CD4-positive, alpha-beta T cell (primary cell): ENCODE results near the gene VSIG10. TPM values are rescaled to one million over a fixed set of nuclear protein-coding genes. Genes with fewer than 3 reads are reported as not detected.
A peak's percentile ranks its signal among the peaks of the same experiment; 100 is the strongest.

Source experiments
- ATAC-seq: fragments of 200-7000 bp; cut with Tn5 transposase; one replicate; pipeline ENCODE4 v1.10.0; 2022; ENCODE audit warnings: mild to moderate bottlenecking; ENCODE audit not compliant: poor library complexity
- CTCF ChIA-PET: fragments of 350-600 bp; sonication (Branson Sonifier 250); formaldehyde crosslinking; loops from one replicate; lab custom pipeline; 2021; ENCODE audit warnings: antibody characterized with exemption, inconsistent platforms; lab: Charles Lee
- POLR2A ChIA-PET: fragments of 350-600 bp; sonication (Branson Sonifier 250); formaldehyde crosslinking; loops from one replicate; lab custom pipeline; 2021; ENCODE audit warnings: antibody characterized with exemption, inconsistent platforms; lab: Charles Lee
- DNase-seq, 14 experiments: peaks; one replicate each; pipeline ENCODE4 v3.0.0-alpha.2; 2013 to 2020; ENCODE audit warnings: mixed read lengths in 2 of 14
- H3K27ac ChIP-seq, 2 donors: one replicate each; pipeline versions ENCODE4 v1.5.1 to v1.7.0; 2013; ENCODE audit warnings: low read length in 2 of 2, low read depth in 1 of 2, mild to moderate bottlenecking in 1 of 2
- H3K27me3 ChIP-seq, 2 experiments: 1 replicate in 1 of 2; 2 replicates in 1 of 2; pipeline versions ENCODE4 v1.6.1 to v1.7.0; 2013; ENCODE audit warnings: low read length in 2 of 2, control low read depth in 1 of 2, mild to moderate bottlenecking in 1 of 2, moderate library complexity in 1 of 2; ENCODE audit not compliant: insufficient read depth in 2 of 2, control insufficient read depth in 1 of 2
- H3K36me3 ChIP-seq: one replicate; pipeline ENCODE4 v1.6.1; 2013; ENCODE audit warnings: low read length, control low read depth; ENCODE audit not compliant: insufficient read depth
- H3K4me1 ChIP-seq: one replicate; pipeline ENCODE4 v1.6.1; 2013; ENCODE audit warnings: low read length, control low read depth; ENCODE audit not compliant: insufficient read depth
- H3K4me3 ChIP-seq: one replicate; pipeline ENCODE4 v1.5.1; 2013; ENCODE audit warnings: mild to moderate bottlenecking, low read length, moderate library complexity
- H3K9me3 ChIP-seq, 2 experiments: 1 replicate in 1 of 2; 2 replicates in 1 of 2; pipeline versions ENCODE4 v1.6.1 to v1.7.0; 2013; ENCODE audit warnings: low read length in 2 of 2, mild to moderate bottlenecking in 2 of 2, control low read depth in 1 of 2, moderate library complexity in 1 of 2; ENCODE audit not compliant: control insufficient read depth in 1 of 2, insufficient read depth in 1 of 2
- H3K27ac Mint-ChIP-seq: one replicate; pipeline ENCODE4 v1.8.0; 2020; ENCODE audit warnings: mixed read lengths
- H3K27me3 Mint-ChIP-seq: one replicate; pipeline ENCODE4 v1.8.0; 2021; ENCODE audit warnings: mixed read lengths
- H3K36me3 Mint-ChIP-seq: one replicate; pipeline ENCODE4 v1.8.0; 2021; ENCODE audit warnings: low read depth, mixed read lengths
- H3K4me1 Mint-ChIP-seq: one replicate; pipeline ENCODE4 v1.8.0; 2021; ENCODE audit warnings: low read depth, mixed read lengths
- H3K4me3 Mint-ChIP-seq: one replicate; pipeline ENCODE4 v1.8.0; 2020; ENCODE audit warnings: mild to moderate bottlenecking, mixed read lengths
- H3K9me3 Mint-ChIP-seq: one replicate; pipeline ENCODE4 v1.8.0; 2020; ENCODE audit warnings: mixed read lengths
- intact Hi-C, 2 experiments: fragments of 100-400 bp; cut with DNase I in 1 of 2; cut with micrococcal nuclease in 1 of 2; formaldehyde crosslinking; loops; one replicate each; pipeline versions ENCODE4 v1.15.1 to v1.9.0; 2023 to 2025; cut with DNase I, micrococcal nuclease
- total RNA-seq, 174 experiments: library from RNA in 2 of 174; stranded (reverse) in 2 of 174; gene quantifications; one replicate each; pipeline ENCODE4 v1.2.3 and lab custom pipeline; 2021 to 2026
- TF ChIP-seq, protein P1 (sequence below): fragments of 200-600 bp; IDR thresholded peaks from one replicate; pipeline ENCODE4 v1.8.0; 2022; ENCODE audit warnings: antibody characterized with exemption, mild to moderate bottlenecking

The VSIG10 gene
- total RNA-seq, 2 experiments from 2014 or later = 2.2 TPM

DNA sequence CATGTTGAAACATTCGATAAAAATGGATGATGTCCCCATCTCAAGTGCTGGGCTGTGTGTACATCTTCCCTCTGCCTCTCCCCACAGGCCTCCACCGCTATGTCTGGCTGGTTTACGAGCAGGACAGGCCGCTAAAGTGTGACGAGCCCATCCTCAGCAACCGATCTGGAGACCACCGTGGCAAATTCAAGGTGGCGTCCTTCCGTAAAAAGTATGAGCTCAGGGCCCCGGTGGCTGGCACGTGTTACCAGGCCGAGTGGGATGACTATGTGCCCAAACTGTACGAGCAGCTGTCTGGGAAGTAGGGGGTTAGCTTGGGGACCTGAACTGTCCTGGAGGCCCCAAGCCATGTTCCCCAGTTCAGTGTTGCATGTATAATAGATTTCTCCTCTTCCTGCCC is 40.7 kb upstream of the VSIG10 start:
- Mint-ChIP-seq H3K27ac (no peak overlapping the region), H3K27me3 (no peaks in the 10 kb centered on the region), H3K36me3 (peaks cover 85% of the 10 kb centered on the region), H3K9me3 (no peaks in the 10 kb centered on the region), H3K4me3 (no peak overlapping the region), H3K4me1 (peaks cover 8% of the 10 kb centered on the region)
- no peak overlapping the region for H3K27ac ChIP-seq
- intact Hi-C loops = no loop called here
- H3K9me3 ChIP-seq = no peaks in the 10 kb centered on the region
- TF ChIP-seq, protein P1, sequence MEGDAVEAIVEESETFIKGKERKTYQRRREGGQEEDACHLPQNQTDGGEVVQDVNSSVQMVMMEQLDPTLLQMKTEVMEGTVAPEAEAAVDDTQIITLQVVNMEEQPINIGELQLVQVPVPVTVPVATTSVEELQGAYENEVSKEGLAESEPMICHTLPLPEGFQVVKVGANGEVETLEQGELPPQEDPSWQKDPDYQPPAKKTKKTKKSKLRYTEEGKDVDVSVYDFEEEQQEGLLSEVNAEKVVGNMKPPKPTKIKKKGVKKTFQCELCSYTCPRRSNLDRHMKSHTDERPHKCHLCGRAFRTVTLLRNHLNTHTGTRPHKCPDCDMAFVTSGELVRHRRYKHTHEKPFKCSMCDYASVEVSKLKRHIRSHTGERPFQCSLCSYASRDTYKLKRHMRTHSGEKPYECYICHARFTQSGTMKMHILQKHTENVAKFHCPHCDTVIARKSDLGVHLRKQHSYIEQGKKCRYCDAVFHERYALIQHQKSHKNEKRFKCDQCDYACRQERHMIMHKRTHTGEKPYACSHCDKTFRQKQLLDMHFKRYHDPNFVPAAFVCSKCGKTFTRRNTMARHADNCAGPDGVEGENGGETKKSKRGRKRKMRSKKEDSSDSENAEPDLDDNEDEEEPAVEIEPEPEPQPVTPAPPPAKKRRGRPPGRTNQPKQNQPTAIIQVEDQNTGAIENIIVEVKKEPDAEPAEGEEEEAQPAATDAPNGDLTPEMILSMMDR = no peak
- ChIA-PET POLR2A (no interaction called here), CTCF (no interaction called here)
- no peak overlapping the region for H3K4me3 ChIP-seq
- H3K36me3 ChIP-seq = peaks cover 59% of the 10 kb centered on the region
- no peaks in the 10 kb centered on the region for H3K27me3 ChIP-seq
- no peak for DNase-seq
- H3K4me1 ChIP-seq = no peaks in the 10 kb centered on the region
- no peak for ATAC-seq

DNA sequence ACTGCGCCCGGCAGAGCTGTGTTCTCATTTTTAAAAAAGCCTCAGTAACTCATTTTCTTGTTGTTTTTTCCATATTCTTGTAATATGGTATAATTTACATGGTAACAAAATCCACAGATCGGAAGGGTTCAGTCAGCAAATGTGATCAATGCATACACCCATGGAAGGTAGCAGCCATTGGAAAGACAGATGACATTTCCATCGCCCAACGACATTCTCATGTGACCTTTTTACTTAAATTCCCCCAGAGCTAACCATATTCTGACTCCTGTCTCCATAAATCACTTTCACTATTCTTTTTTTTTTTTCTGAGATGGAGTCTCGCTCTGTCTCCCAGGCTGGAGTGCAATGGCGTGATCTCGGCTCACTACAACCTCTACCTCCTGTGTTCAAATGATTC is 37.0 kb upstream of the VSIG10 start:
- peaks cover 65% of the 10 kb centered on the region for H3K36me3 ChIP-seq
- no peak overlapping the region for H3K4me3 ChIP-seq
- TF ChIP-seq, protein P1 = no peak
- intact Hi-C loops = no loop called here
- no peak overlapping the region for H3K4me3 Mint-ChIP-seq
- ATAC-seq (no peak), DNase-seq (no peak)
- ChIA-PET CTCF (no interaction called here), POLR2A (no interaction called here)
- no peaks in the 10 kb centered on the region for H3K27me3 ChIP-seq
- no peak overlapping the region for H3K27ac Mint-ChIP-seq
- no peaks in the 10 kb centered on the region for H3K27me3 Mint-ChIP-seq
- H3K4me1 ChIP-seq = peaks cover 21% of the 10 kb centered on the region
- no peak overlapping the region for H3K27ac ChIP-seq
- H3K9me3 Mint-ChIP-seq = no peaks in the 10 kb centered on the region
- peaks cover 72% of the 10 kb centered on the region for H3K36me3 Mint-ChIP-seq
- H3K4me1 Mint-ChIP-seq = peaks cover 27% of the 10 kb centered on the region
- no peaks in the 10 kb centered on the region for H3K9me3 ChIP-seq

DNA sequence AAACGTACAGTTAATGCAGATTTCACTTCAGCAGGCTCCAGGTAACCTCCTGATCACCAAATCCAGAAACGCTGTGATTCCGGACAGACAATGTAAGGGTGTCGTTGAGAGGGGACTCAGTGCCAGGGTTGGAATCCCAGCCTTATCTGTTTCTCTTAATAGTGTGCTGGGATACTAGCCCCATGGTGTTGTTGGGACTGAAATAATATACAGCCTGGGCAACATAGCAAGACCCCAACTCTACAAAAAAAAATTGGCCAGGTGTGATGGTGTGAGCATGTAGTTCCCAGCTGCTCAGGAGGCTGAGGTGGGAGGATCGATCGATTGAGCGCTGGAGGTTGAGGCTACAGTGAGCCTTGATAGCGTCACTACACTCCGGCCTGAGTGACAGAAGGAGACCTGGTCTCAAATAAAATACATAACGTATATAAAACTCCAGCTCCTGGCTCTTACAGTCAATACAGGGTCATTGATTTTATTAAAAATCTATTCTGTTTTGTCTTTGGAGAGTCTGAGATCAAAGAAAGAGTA is 33.4 kb upstream of the VSIG10 start:
- Histone ChIP-seq H3K4me3 (peak overlapping the region; percentile 91), H3K4me1 (peaks cover 29% of the 10 kb centered on the region), H3K9me3 (no peaks in the 10 kb centered on the region), H3K27me3 (no peaks in the 10 kb centered on the region), H3K27ac (no peak overlapping the region), H3K36me3 (peaks cover 36% of the 10 kb centered on the region)
- Mint-ChIP-seq H3K4me1 (peaks cover 37% of the 10 kb centered on the region), H3K27me3 (no peaks in the 10 kb centered on the region), H3K36me3 (peaks cover 45% of the 10 kb centered on the region), H3K4me3 (peak overlapping the region; percentile 98), H3K27ac (peak overlapping the region; percentile 92), H3K9me3 (no peaks in the 10 kb centered on the region)
- DNase-seq (no peak), ATAC-seq (no peak)
- intact Hi-C loops = loop anchor here (2.0 to 5.0 kb wide), 4 partner anchors 75 to 240 kb away; partner anchors contain the start of genes RFC5 (in 1 of the 2), SUDS3 (in 1 of the 2), TAOK3 (in 1 of the 2) and WSB2 (in 1 of the 2)
- POLR2A ChIA-PET = interaction anchor here (1.5 to 2.6 kb wide), 6 partner anchors 73 to 239 kb away, joined by 3 to 28 read pairs (median 14); partner anchors contain the start of genes SUDS3 and WSB2
- TF ChIP-seq, protein P1 = no peak
- CTCF ChIA-PET = interaction anchor here (0.6 to 3.4 kb wide), 5 partner anchors 16 to 238 kb away, joined by 3 to 16 read pairs (median 3); no protein-coding TSS in a partner anchor
